ENCODE measurements around the gene ACO2.
"Not testable (repeated sequence)": the region's sequence is repeated elsewhere in the genome, so short reads cannot be mapped to it uniquely, and the experiment has no call there.

DNA sequence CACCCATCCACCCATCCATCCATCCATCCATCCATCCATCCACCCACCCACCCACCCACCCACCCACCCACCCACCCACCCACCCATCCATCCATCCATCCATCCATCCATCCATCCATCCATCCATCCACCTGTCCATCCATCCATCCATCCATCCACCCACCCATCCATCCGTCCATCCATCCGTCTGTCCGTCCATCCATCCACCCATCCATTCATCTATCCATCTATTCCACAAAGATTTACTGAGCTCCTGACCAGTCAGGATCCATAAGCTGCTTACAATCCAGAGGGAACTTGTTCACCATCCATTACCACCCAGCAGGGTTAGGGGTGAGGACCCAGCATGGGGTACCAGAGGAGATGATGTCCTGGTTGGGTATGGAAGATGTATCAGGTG is 103.4 kb downstream of the ACO2 start:
- TF ChIP-seq EZH2 (IDR thresholded peaks at IDR 0.05; ENCODE audit: borderline replicate concordance, low read depth, low read length, poor library complexity, severe bottlenecking); CTCF (conservative IDR thresholded peaks at IDR 0.05; ENCODE audit: low read depth, low read length): not testable (repeated sequence)
